HG02852 (cell line): ENCODE measurements around the gene PIK3R4.

Experiments
- ATAC-seq: cut with Tn5 transposase; IDR thresholded peaks from one replicate; pipeline ENCODE4 v1.9.1; 2021; ENCODE audit warnings: mild to moderate bottlenecking, moderate library complexity; ENCODE audit not compliant: unreplicated experiment

PIK3R4 gene

DNA sequence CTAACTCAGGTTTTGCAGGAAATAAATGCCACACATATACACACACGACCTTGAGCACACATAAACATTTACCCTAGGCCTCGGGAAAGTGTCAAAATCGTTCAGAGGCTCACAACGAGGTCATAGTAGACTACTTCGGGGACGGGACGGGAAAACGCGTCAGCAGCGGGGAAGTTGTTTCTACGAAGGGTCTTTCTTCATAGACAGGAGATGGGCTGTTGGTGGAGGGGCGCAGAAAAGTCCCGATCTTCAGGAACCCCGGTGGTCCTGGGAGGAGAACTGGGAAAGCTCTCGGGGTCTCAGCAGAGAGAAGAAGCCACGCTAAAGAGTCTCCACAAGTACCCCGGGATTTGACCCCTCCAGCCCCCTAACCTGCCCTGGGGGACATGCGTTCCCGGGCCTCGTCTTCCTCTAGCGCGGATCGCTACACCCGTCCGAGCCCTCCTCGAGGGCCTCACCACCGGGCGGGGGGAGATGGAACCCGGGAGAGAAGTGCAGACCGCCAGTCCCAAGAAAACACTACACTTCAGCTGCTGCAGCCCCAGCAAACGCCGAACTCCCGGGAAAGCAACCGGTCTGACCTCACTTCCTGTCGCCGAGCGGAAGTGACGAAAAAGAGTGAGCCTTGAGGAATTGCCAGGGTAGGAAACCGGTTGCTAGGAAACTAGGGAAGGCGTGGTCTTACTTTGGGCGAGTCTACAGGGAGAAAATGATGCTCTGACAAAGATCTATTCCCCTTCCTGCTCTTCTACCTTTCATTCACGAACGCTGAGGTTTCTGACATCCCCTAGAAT is at the start of gene PIK3R4:
Gene PIK3R4, minus strand, starts transcription at position 584 of the 794 bp plus-strand sequence. CDS start 1,611 bp downstream, outside the sequence.
- peak; percentile 94 for ATAC-seq

DNA sequence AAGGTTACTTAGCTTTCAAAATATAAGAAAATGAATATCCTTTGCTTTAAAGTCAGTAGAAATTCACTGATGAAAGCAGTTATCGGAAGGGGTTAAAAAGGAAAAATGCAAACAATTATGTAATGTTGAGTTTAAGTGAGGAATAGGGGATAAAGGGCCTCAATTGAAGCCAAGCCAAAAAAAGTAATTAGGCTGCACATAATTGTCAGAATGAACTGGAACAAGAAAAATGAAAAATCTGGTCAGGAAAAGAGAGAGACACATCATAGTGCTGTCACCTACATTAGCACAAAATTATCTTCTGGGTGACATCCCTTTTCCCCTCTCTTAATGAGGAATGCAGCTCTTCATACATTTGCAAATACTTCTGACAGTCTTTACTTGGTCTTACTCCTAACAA is 48.8 kb upstream of the PIK3R4 start:
- no peak for ATAC-seq

DNA sequence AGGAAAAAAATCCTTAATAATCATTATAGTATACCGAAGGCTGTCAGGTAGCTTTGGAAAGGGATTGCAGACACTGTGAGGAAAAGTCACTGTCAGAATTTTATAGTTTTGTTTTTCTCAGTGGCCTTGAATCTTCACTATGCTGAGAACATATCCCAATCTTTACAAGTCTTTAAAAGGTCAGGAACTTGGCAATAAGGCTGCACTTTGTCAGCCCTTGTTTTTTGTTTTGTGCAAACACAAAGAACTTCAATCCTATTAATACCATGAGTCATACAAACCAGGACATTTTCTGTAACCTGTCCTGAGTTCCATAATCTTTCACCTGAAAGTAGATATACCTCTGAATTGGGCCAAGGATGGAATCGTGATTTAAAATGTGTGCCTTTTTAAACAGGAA is 45.6 kb upstream of the PIK3R4 start:
- no peak for ATAC-seq

DNA sequence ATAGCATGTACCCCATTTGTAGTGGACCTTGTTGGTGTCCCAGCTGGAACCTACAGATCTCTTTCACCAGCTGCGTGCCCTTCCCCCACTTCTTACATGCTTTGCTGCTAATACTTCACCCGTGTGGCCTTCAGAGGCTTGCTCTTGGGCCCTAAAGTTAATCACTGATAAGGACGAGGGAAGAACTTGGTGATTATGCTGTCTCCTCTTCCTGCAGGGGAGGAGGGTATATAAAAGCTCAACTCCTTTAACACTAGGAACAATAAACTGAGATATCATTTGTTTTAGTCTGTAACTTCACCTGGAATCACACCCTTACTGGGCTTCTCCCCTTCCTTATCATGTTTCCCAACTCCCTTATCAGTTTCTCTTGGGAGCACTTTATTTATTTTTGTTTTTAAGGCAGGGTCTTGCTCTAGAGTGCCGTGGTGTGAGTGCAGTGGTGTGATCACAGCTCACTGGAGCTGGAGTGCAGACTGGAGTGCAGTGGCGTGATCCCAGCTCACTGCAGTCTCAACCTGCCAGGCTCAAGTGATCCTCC is 43.2 kb upstream of the PIK3R4 start:
- no peak for ATAC-seq

DNA sequence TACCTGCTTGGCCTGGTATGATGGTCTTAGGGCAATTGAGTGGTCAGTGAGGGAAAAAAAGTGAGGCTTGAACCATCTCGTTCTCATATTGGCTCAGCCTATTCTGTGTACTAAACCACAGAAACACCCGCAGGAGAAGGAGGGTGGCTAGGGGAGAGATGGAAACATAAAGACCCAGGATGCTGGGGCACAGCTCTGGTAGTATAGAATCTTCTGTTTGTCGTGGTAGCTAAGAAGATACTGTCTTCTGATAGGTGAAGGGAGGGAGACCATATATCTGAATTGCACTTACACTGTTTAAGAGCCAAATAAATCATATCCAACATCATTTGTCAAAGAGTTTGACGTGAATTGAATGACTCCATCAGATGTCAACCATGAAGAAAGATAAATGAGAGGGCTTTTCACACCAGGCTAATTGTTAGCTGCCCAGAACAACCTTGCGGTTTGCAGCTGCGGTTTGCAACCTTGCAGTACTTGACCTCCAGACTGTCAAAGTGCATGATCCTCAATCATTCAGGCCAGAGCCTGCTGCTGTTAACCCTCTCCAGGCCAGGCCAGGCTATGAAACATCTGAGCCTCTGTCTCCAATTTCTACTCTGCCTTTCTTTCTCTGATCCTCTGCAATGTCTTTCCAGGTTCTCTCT is 40.9 kb upstream of the PIK3R4 start:
- ATAC-seq = no peak

DNA sequence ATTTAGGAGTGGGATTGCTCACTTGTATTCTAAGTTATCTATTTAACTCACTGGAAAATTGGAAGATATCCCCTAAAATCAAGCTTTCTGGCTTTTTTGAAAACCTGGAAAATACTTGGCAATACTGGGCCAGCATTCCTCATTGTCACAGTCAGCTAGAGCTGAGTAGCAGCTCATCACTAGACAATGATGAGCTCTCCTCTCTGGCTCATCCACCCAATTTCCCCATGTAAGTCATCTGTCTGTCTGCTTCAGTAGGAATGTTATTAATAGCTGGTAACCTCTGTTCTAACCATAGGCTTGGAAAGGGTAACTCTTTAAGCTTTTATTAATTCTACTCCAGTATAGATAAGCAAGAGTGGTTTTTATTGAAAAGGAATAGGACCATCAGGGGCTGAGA is 39.7 kb upstream of the PIK3R4 start:
- no peak for ATAC-seq

DNA sequence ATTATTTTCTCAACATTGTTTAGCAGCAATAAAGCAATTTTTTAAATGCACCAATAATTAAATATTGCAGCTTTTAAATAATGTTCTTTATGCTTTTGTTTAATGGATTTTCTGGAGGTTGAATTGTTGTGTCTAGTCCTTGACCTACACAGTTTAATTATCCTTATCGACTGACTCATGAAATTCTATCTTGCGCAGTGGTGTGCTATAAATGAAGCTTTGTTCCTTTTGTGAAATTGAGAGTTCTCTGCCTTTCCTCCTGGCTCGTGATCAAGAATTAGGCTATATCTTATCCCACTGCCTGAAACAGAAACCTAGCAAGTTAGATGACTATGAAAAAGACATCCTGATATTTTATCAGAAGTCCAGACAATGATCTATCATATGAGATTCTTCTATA is 37.0 kb upstream of the PIK3R4 start:
- no peak for ATAC-seq

DNA sequence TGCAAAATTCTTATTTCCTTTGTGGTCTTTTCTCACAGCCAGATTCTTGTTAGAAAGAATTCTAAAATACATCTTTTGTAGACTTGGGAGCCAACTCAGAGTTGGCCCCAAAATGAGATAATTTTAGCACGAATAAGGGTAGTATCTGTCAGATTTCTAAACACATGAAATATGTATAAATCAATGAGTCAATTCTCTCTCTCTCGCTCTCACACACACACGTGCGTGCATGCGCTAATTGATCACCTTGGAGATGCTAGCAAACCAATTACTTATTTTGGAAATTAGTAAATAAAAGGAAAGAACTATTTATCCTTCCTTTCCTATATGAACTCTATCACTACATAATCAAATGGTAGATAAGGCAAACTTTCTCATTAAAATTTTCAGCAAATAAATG is 32.9 kb upstream of the PIK3R4 start:
- peak; percentile 17 for ATAC-seq

DNA sequence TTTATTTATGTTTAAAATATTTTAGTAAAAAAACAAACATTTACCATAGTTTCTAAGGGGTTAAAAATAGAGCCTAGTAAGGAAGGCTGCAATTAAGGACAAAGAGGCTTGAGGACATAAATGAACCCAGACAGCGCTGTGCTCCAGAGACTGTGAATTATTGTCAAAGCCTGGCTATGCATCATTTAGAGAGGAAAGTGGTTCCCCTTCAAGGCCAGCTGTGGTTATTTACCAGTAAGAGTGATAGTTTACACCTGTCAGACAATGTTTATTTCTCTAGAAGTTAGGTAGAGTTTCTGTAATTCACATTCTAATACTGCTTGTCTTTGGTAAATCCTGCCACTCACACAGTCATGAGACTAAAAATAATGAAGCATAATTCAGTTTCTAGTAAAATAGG is 32.4 kb upstream of the PIK3R4 start:
- ATAC-seq = peak; percentile 95

DNA sequence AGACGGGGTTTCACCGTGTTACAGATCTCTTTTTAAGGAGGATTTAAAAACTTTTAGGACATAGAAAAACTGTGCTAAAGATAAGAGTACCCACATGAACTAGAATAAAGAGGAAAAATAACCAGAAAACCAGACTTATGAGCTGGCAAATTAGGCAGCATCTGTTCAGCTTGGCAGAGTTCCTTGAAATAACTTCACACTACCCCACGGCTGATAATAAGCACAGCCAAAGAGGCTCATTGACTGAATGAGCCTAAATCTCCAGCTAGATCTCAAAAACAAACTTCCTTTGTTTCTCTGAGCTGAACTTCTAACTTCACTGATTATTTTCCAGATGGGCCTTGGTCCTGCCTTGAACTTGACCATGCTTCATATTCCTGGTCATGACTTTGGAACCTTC is 26.7 kb upstream of the PIK3R4 start:
- ATAC-seq = no peak

DNA sequence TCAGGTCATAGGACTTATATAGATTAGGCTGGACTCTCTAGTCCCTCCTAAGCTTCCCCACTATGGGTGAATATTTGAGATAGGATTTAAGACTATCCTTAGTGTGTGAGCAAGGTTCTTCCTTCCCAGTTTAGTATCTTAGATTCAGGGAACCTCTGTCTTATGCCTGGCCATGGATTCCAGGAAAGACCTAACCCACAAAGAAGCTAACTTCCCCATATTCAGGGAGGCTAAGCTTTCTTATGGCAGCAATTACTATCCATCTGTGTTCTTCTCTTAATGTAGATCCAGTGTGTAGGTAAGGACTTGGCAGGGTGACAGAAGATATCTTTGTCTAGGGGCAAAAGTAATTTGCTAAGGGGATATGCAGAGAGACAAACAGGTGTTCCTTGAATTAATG is 25.5 kb upstream of the PIK3R4 start:
- no peak for ATAC-seq

DNA sequence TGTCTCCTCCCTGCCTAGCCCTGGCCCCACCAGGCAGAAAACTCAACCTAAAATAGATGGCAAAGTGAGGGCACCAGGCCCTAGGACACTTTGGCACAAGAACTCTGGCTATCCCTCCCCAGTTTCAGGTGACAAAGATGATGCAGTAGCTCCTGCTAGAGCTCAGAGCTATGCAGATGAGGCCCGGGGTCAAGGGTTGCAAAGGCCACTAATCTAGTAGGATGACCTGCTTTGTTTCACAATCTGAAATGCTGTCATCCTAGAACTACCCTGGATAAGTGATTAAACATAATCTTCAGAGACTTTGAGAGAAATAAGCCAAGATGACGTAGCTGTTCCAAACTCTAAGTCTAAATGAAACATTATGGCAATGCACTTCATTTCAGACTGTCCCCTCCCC is 24.0 kb upstream of the PIK3R4 start:
- no peak for ATAC-seq

DNA sequence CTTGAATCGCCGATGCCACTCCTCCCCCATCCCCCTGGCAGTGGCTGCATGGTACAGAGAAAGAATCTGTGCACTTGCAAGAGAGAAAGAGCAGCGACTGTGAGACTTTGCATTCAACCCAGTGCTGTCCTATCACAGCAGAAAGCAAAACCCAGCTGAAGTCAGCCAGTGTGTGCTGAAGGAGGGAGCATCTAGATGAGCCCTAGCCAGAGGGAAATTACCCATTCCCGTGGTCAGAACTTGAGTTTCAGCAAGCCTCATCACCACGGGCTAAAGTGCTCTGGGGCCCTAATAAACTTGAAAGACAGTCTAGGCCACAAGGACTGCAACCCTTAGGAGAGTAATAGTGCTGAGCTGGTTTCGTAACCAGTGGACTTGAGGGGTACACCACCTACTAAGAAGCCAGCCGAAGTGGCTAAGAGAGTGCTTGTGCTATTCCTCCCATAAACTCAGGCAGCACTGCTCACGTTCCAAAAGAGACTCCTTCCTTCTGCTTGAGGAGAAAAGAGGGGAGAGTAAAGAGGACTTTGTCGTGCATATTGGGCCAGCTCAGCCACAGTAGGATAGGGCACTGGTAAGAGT is 15.2 kb upstream of the PIK3R4 start:
- no peak for ATAC-seq

DNA sequence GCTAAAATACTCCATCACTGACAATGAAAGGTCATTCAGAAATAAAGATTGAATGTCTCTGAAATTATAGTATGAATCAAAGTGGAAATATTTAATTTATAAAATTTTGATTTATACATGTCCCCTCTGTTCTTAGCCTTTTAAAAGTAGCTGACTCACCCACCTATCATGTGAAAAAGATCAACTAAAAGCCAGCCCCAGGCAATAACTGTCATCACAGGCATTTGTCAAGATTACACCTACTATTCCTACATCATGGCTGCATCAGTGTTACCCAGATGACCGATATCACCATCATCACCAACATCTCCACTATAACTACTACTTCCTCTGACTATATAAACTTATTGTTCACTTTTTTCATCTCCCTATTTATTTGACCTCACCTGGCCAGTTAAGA is 14.3 kb upstream of the PIK3R4 start:
- ATAC-seq = no peak

DNA sequence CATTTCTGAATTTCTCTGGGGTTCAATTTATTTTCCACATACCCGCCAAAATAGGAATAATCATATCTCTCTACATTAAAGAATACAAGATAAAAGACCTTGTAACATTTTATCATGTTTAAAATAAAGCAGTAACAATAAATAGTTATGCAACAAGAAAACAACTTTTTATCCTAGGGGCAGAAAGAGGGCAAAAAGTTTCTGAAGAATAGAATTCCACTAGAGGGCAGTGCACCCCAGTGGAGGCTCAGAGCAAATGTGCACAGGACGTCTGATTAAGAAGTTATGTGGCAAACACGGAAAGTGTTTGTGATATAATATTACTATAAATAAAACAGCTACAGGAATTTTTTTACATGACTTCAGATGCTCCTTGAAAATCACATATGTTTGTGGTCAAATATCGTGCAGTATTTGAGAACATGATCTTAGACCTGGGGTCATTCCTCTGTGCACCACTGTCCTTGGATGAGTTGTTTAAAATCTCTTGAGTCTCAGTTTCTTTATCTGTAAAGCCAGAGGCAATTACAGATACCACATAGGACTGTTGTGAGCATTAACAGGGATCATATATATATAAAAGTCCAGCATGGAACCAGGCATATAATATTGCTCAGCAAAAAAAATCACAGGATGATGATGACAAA is 13.2 kb upstream of the PIK3R4 start:
- peak; percentile 68 for ATAC-seq

DNA sequence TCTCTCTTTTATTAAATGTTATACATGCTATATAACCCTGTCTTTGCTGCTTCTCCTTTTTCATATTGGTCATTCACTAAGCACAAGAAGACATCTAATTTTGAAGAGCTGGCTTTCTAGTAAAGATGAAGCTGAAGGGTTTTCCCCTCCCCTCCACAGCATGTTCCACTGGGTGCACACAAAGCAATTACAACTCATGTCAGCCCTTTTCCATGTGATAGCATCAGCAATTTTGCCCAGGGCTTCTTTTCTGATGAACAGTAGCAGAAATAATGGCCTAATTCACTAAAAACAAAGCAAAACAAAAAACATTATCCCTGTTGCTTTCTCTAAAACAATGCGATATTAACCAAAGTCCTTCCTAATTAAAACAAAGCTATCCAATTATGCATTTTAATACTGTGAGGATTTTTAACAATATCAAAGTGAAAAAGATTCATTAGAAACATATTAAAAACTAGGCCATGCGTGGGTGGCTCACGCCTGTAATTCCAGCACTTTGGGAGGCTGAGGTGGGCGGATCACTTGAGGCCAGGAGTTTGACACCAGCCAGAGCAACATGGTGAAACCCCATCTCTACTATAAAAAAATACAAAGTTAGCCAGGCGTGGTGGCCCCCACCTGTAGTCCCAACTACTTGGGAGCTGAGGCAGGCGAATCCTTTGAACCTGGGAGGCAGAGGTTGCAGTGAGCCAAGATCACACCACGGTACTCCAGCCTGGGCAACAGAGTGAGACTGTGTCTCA is 12.2 kb upstream of the PIK3R4 start:
- peak; percentile 59 for ATAC-seq

DNA sequence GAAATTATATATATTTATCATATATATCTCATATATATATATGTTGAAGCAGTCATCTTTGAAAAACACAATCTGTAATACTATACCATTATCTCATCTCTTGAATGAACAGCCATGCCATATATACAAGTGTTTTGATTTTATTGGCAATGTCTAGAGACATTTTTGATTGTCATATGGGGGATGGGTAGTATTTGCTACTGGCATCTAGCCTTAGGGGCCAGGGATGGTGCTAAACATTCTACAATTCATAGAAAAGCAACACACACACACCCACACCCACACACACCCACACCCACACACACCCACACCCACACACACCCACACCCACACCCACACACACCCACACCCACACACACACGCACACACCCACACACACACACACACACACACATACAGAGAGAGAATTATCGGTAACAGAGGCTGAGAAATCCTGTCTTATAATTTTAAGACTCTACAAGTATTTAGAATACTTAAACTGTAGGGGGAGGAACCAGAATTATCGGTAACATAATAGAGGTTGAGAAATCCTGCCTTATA is 11.1 kb upstream of the PIK3R4 start:
- ATAC-seq = no peak

DNA sequence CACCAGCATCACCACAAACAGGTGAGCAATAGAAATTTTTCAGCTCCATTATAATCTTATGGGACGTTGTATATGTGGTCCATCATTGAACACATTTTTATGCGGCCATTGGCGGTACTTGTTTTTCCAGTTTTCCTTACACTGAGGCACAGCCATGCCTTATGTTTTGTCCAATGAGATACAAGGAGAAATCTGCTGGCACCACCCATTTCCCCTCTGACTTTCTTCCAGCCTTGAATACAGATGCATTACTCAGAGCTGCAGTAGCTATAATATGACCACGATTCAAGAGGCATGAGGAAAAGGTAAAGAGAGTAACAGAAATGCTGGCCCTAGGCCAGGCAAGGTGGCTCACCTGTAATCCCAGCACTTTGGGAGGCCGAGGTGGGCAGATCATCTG is 9.0 kb upstream of the PIK3R4 start:
- ATAC-seq = no peak

DNA sequence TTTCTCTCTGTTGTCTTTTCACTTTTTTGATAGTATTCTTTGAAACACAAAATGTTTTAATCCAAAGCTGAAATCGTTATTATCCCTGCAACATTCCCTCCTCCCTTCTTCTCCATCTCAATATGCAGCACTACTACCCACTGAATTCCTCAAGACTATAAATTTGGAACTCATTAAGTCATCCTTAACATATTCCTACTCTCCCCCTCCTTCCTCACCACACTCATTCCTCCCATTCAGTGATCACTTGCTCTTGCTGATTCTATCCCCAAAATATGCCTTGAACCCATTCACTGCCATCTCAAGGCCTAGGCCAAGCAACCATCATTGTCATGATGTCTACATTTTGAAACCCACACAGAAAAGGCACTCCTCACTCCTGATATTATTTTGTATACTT is 2.4 kb upstream of the PIK3R4 start:
- no peak for ATAC-seq

DNA sequence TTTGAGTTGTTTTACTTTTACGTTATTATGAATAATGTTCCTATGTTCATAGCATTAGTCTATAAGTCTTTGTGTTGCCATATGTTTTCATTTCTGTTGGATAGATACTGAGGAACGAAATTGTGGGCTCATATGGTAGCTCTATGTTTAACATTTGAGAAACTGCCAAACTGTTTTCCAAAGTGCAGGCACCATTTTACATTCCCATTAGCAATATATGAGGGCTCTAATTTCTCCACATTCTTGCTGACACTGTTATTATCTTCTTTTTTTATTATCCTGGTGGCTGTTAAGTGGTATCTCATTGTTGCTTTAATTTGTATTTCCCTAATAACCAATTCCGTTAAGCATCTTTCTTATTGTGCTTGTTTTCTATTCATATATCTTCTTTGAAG is 1.8 kb upstream of the PIK3R4 start:
- ATAC-seq = no peak

DNA sequence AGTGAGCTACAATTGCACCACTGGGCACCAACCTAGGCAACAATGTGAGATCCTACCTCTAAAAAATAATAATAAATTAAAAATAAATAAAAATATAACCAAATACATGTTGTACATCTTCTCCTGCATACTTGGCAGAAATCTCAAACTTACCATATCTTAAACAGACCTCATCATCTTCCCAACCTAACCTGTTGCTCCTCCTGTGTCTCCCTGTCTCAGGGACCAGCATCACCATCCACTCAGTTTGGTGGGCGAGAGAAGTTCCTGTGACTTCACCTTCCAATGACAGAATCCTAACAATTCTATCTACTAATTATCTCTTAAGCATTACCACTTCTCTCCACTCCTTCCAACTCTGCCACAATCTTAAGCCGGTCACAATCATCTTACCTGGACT is 3.3 kb downstream of the PIK3R4 start:
- ATAC-seq = no peak
